DOHH2 (cell line): ENCODE results near the gene ITPRID2.

ENCODE experiments used
- EZH2phosphoT487 ChIP-seq: fragments of 200-600 bp; sonication (generic); IDR thresholded peaks from 2 replicates; pipeline ENCODE4 v1.6.1; 2017; ENCODE audit warnings: borderline replicate concordance, mild to moderate bottlenecking, antibody characterized with exemption, low read length, moderate library complexity, mixed read lengths
- TF ChIP-seq, protein P1 (sequence below): fragments of 200-600 bp; sonication (generic); IDR thresholded peaks from one replicate; pipeline ENCODE4 v1.5.1; 2014; ENCODE audit warnings: antibody characterized with exemption, mild to moderate bottlenecking, low read depth, low read length; ENCODE audit not compliant: poor library complexity, severe bottlenecking

DNA sequence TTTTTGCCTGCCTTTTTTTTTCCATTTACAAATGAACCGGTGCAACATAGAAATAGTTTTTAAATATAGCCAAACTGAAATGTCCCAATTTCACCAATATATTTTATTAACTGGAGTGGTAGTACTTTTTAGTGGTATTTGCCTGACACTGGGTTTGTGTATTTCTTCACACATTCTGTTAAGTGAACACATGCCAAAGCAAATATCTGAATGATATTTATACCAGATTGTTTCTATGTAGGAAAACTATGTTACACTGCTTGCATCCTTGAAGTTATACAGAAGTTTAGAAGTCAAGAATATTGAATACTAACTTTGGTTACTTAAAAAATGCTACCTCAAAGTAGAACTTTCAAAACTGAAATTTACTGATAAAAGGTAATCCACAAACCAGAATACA, 19.4 kb upstream of the ITPRID2 start:
- TF ChIP-seq, protein P1, sequence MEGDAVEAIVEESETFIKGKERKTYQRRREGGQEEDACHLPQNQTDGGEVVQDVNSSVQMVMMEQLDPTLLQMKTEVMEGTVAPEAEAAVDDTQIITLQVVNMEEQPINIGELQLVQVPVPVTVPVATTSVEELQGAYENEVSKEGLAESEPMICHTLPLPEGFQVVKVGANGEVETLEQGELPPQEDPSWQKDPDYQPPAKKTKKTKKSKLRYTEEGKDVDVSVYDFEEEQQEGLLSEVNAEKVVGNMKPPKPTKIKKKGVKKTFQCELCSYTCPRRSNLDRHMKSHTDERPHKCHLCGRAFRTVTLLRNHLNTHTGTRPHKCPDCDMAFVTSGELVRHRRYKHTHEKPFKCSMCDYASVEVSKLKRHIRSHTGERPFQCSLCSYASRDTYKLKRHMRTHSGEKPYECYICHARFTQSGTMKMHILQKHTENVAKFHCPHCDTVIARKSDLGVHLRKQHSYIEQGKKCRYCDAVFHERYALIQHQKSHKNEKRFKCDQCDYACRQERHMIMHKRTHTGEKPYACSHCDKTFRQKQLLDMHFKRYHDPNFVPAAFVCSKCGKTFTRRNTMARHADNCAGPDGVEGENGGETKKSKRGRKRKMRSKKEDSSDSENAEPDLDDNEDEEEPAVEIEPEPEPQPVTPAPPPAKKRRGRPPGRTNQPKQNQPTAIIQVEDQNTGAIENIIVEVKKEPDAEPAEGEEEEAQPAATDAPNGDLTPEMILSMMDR: no peak
- no peak for TF ChIP-seq EZH2phosphoT487
